Chondrocyte (in vitro differentiated cells): Measurements from ENCODE around the gene CTSF. TPM values are rescaled to one million over a fixed set of nuclear protein-coding genes. Genes with fewer than 3 reads are reported as not detected.
"Not testable (repeated sequence)": the region's sequence is repeated elsewhere in the genome, so short reads cannot be mapped to it uniquely, and the experiment has no call there.

Experiments used
- DNase-seq: peaks from one replicate; pipeline ENCODE4 v3.0.0; 2021; ENCODE audit warnings: mixed read lengths, low spot score
- H3K27ac Mint-ChIP-seq: one replicate; pipeline ENCODE4 v1.8.0; 2021; ENCODE audit warnings: mild to moderate bottlenecking, moderate library complexity, mixed read lengths; ENCODE audit not compliant: unreplicated experiment
- H3K27me3 Mint-ChIP-seq: 2 replicates; pipeline ENCODE4 v1.8.0; 2021; ENCODE audit warnings: low read depth, mixed read lengths
- H3K36me3 Mint-ChIP-seq: 2 replicates; pipeline ENCODE4 v1.8.0; 2021; ENCODE audit warnings: low read depth, mixed read lengths
- H3K4me1 Mint-ChIP-seq: 2 replicates; pipeline ENCODE4 v1.8.0; 2021; ENCODE audit warnings: low read depth, mild to moderate bottlenecking, mixed read lengths
- H3K4me3 Mint-ChIP-seq: one replicate; pipeline ENCODE4 v1.8.0; 2021; ENCODE audit warnings: mild to moderate bottlenecking, moderate library complexity, mixed read lengths; ENCODE audit not compliant: unreplicated experiment
- H3K9me3 Mint-ChIP-seq: 2 replicates; pipeline ENCODE4 v1.8.0; 2021; ENCODE audit warnings: low read depth, mixed read lengths
- total RNA-seq: library from RNA; stranded (reverse); gene quantifications from 3 replicates; pipeline ENCODE4 v1.2.1, GENCODE V29; 2021
- TF ChIP-seq, protein P1 (sequence below): fragments of 200-600 bp; sonication (generic); IDR thresholded peaks from 2 replicates; pipeline ENCODE4 v1.5.0; 2021; ENCODE audit warnings: antibody characterized with exemption, mild to moderate bottlenecking, moderate library complexity

The CTSF gene
- total RNA-seq, 1 donor from 2014 or later = not detected

GRCh38 chr11:66593303-66593635, 24.9 kb upstream of the CTSF start:
- no peaks in the 10 kb centered on the region for H3K36me3 Mint-ChIP-seq
- peak overlapping the region; percentile 99 for H3K27ac Mint-ChIP-seq
- no peaks in the 10 kb centered on the region for H3K9me3 Mint-ChIP-seq
- peaks cover 25% of the 10 kb centered on the region for H3K4me1 Mint-ChIP-seq
- H3K4me3 Mint-ChIP-seq = peak overlapping the region; percentile 100
- DNase-seq = no peak
- H3K27me3 Mint-ChIP-seq = no peaks in the 10 kb centered on the region
- TF ChIP-seq, protein P1, sequence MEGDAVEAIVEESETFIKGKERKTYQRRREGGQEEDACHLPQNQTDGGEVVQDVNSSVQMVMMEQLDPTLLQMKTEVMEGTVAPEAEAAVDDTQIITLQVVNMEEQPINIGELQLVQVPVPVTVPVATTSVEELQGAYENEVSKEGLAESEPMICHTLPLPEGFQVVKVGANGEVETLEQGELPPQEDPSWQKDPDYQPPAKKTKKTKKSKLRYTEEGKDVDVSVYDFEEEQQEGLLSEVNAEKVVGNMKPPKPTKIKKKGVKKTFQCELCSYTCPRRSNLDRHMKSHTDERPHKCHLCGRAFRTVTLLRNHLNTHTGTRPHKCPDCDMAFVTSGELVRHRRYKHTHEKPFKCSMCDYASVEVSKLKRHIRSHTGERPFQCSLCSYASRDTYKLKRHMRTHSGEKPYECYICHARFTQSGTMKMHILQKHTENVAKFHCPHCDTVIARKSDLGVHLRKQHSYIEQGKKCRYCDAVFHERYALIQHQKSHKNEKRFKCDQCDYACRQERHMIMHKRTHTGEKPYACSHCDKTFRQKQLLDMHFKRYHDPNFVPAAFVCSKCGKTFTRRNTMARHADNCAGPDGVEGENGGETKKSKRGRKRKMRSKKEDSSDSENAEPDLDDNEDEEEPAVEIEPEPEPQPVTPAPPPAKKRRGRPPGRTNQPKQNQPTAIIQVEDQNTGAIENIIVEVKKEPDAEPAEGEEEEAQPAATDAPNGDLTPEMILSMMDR = no peak

DNA sequence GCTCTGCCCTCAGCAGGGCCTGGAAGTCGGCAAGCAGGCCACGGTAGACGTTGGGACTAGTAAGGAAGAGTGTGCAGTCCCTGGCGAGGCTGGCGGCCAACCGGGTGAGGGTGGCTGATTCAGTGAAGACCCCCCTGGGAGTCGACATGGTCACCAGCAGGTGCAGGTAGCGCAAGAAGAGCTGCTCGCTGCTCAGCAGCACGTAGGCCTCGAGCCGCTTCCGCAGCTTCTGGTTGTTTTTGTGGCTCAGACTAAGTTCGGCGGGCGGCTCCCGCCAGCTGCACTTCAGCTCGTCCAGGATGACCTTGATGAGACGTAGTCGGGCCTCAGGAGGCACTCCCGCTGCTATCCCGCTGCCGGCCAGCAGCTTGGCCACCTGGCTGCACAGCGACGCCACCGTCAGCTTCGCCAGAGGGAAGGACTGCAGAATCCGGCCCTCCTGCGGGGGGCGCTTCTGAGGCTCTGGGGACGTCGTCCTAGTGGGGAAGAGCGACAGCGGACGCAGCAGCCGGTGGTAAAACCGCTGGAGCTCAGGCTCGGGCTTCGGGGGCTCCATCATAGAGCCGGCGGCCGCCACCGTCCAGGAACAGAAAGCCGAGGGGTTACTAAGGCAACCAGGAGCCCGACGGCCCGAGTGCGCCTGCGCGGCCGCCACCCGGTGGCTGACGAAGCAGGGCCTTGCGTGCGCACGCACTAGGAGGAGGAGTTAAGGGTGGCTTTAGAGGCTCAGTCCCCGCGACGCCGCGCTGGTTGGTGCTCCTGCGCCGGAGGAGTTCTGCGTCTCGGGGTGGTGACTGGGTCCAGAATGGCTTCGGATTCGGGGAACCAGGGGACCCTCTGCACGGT, 24.3 kb upstream of the CTSF start, which contains the start of the genes CCDC87 and CCS:
Gene CCDC87 (minus strand): TSS at position 607 of the 846 bp plus-strand sequence. CDS start 48 bp downstream, at position 559.
Gene CCS (plus strand): TSS at position 729 of the 846 bp plus-strand sequence. CDS start 77 bp downstream, at position 806.
- TF ChIP-seq, protein P1 = peak; percentile 88
- Mint-ChIP-seq H3K36me3 (no peaks in the 10 kb centered on the region), H3K4me3 (peak within 1 kb of the TSS; percentile 100), H3K27me3 (no peaks in the 10 kb centered on the region), H3K9me3 (no peaks in the 10 kb centered on the region), H3K4me1 (peaks cover 25% of the 10 kb centered on the region), H3K27ac (peak within 1 kb of the TSS; percentile 99)
- peak; percentile 99 for DNase-seq

- no peaks in the 10 kb centered on the region for H3K27me3 Mint-ChIP-seq
- no peaks in the 10 kb centered on the region for H3K9me3 Mint-ChIP-seq
- H3K4me3 Mint-ChIP-seq = no peak overlapping the region
- no peak overlapping the region for H3K27ac Mint-ChIP-seq
- H3K36me3 Mint-ChIP-seq = no peaks in the 10 kb centered on the region
- TF ChIP-seq, protein P1 = no peak
- peaks cover 25% of the 10 kb centered on the region for H3K4me1 Mint-ChIP-seq
- DNase-seq = no peak
Observed at GRCh38 chr11:66591175-66591574, 22.8 kb upstream of the CTSF start.

- DNase-seq = no peak
- no peaks in the 10 kb centered on the region for H3K36me3 Mint-ChIP-seq
- no peaks in the 10 kb centered on the region for H3K27me3 Mint-ChIP-seq
- H3K9me3 Mint-ChIP-seq = no peaks in the 10 kb centered on the region
- TF ChIP-seq, protein P1 = no peak
- no peak overlapping the region for H3K4me3 Mint-ChIP-seq
- H3K27ac Mint-ChIP-seq = no peak overlapping the region
- H3K4me1 Mint-ChIP-seq = peaks cover 18% of the 10 kb centered on the region
Observed at GRCh38 chr11:66589996-66590675, 21.7 kb upstream of the CTSF start.

DNA sequence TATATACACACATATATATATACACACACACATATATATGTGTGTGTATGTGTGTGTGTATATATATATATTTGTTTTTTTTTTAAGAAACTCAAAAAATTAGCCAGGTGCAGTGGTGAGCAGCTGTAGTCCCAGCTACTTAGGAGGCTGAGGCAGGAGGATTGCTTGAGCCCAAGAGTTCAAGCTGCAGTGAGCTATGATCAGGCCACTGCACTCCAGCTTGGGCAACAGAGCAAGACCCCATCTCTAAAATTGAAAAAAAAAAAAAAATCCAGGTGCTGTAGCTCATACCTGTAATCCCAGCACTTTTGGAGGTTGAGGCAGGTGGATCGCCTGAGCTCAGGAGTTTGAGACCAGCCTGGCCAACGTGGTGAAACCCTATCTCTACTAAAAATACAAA, 20.9 kb upstream of the CTSF start:
- not testable (repeated sequence) for H3K9me3 Mint-ChIP-seq, DNase-seq, H3K4me3 Mint-ChIP-seq, H3K36me3 Mint-ChIP-seq, H3K27me3 Mint-ChIP-seq, H3K27ac Mint-ChIP-seq
- H3K4me1 Mint-ChIP-seq = peaks cover 12% of the 10 kb centered on the region
